GM23338 (cell line): ENCODE data around the gene FAM78A. TPM values are rescaled to one million over a fixed set of nuclear protein-coding genes. Genes with fewer than 3 reads are reported as not detected.

Experiments used
- ATAC-seq: fragments of 200-7000 bp; cut with Tn5 transposase; 3 replicates; pipeline ENCODE4 v1.9.1; 2020
- DNase-seq: peaks from one replicate; pipeline ENCODE4 v3.0.0-alpha.2; 2015; ENCODE audit warnings: low spot score
- H2AFZ ChIP-seq: fragments of 200-600 bp; sonication (generic); 2 replicates; pipeline ENCODE4 v1.8.0; 2016; ENCODE audit warnings: antibody characterized with exemption, mild to moderate bottlenecking, moderate library complexity
- H3F3A ChIP-seq: fragments of 200-600 bp; sonication (generic); replicated peaks from 2 replicates; pipeline ENCODE4 v1.8.0; 2017; ENCODE audit warnings: antibody characterized with exemption, mixed run types, low read depth
- H3K27ac ChIP-seq: fragments of 200-600 bp; sonication (generic); 2 replicates; pipeline ENCODE4 v1.6.1; 2016; ENCODE audit warnings: low read depth
- H3K27me3 ChIP-seq: fragments of 200-600 bp; sonication (generic); 2 replicates; pipeline ENCODE4 v1.8.0; 2016; ENCODE audit warnings: mild to moderate bottlenecking, mixed run types, moderate library complexity; ENCODE audit not compliant: insufficient read depth
- H3K36me3 ChIP-seq: fragments of 200-600 bp; sonication (generic); 2 replicates; pipeline ENCODE4 v1.8.0; 2016; ENCODE audit warnings: mild to moderate bottlenecking; ENCODE audit not compliant: insufficient read depth
- H3K4me1 ChIP-seq: fragments of 200-600 bp; sonication (generic); 2 replicates; pipeline ENCODE4 v1.8.0; 2016; ENCODE audit warnings: mild to moderate bottlenecking, moderate library complexity; ENCODE audit not compliant: insufficient read depth
- H3K4me2 ChIP-seq: fragments of 200-600 bp; sonication (generic); 2 replicates; pipeline ENCODE4 v1.7.1; 2017; ENCODE audit warnings: mixed run types
- H3K4me3 ChIP-seq: fragments of 200-600 bp; sonication (generic); 2 replicates; pipeline ENCODE4 v1.6.1; 2016; ENCODE audit warnings: mixed run types
- H3K79me2 ChIP-seq: fragments of 200-600 bp; sonication (generic); replicated peaks from 2 replicates; pipeline ENCODE4 v1.8.0; 2017; ENCODE audit warnings: mild to moderate bottlenecking; ENCODE audit not compliant: insufficient read depth
- H3K9me2 ChIP-seq: fragments of 200-600 bp; sonication (generic); 2 replicates; pipeline ENCODE4 v1.8.0; 2017; ENCODE audit not compliant: insufficient read depth
- H4K20me1 ChIP-seq: fragments of 200-600 bp; sonication (generic); replicated peaks from 2 replicates; pipeline ENCODE4 v1.8.0; 2017; ENCODE audit warnings: mild to moderate bottlenecking; ENCODE audit not compliant: insufficient read depth
- H3K27ac Mint-ChIP-seq: 2 replicates; pipeline ENCODE4 v1.8.0; 2020; ENCODE audit warnings: inconsistent platforms, mild to moderate bottlenecking, moderate library complexity, mixed read lengths
- H3K27me3 Mint-ChIP-seq: 3 replicates; pipeline ENCODE4 v1.8.0; 2022; ENCODE audit warnings: low read depth, mild to moderate bottlenecking, moderate library complexity, mixed read lengths, inconsistent platforms; ENCODE audit not compliant: insufficient read depth, poor library complexity
- H3K36me3 Mint-ChIP-seq: 3 replicates; pipeline ENCODE4 v1.8.0; 2021; ENCODE audit warnings: low read depth, mild to moderate bottlenecking, inconsistent platforms, moderate library complexity, mixed read lengths
- H3K4me1 Mint-ChIP-seq: 3 replicates; pipeline ENCODE4 v1.8.0; 2020; ENCODE audit warnings: mild to moderate bottlenecking, inconsistent platforms, mixed read lengths
- H3K4me3 Mint-ChIP-seq: 3 replicates; pipeline ENCODE4 v1.8.0; 2021; ENCODE audit warnings: moderate library complexity, mild to moderate bottlenecking, inconsistent platforms, mixed read lengths
- H3K9me3 Mint-ChIP-seq: 3 replicates; pipeline ENCODE4 v1.8.0; 2020; ENCODE audit warnings: moderate library complexity, mild to moderate bottlenecking, inconsistent platforms, mixed read lengths
- CTCF ChIP-seq, 2 experiments: fragments of 200-600 bp in 1 of 2; sonication (generic) in 1 of 2; conservative IDR thresholded peaks; 2 replicates each; pipeline versions ENCODE4 v1.5.1 to v1.6.1; 2016 to 2017; ENCODE audit warnings: antibody characterized with exemption in 2 of 2, low read depth in 2 of 2, mild to moderate bottlenecking in 2 of 2, moderate library complexity in 1 of 2
- ETS1 ChIP-seq: IDR thresholded peaks from 2 replicates; pipeline ENCODE4 v1.6.1; 2016; ENCODE audit warnings: antibody characterized with exemption
- EZH2 ChIP-seq: fragments of 200-600 bp; sonication (generic); IDR thresholded peaks from one replicate; pipeline ENCODE4 v1.8.0; 2017; ENCODE audit warnings: antibody characterized with exemption, mild to moderate bottlenecking, low read depth; ENCODE audit not compliant: unreplicated experiment
- JUNB ChIP-seq: IDR thresholded peaks from one replicate; pipeline ENCODE4 v1.6.1; 2016; ENCODE audit warnings: antibody characterized with exemption; ENCODE audit not compliant: unreplicated experiment
- NANOG ChIP-seq: IDR thresholded peaks from 2 replicates; pipeline ENCODE4 v1.6.1; 2016; ENCODE audit warnings: antibody characterized with exemption, borderline replicate concordance
- POLR2AphosphoS5 ChIP-seq: IDR thresholded peaks from 2 replicates; pipeline ENCODE4 v1.6.1; 2016; ENCODE audit warnings: antibody characterized with exemption, low read depth
- REST ChIP-seq: IDR thresholded peaks from one replicate; pipeline ENCODE4 v1.6.1; 2018; ENCODE audit warnings: antibody characterized with exemption; ENCODE audit not compliant: unreplicated experiment
- STAT1 ChIP-seq: IDR thresholded peaks from one replicate; pipeline ENCODE4 v1.6.1; 2016; ENCODE audit warnings: antibody characterized with exemption; ENCODE audit not compliant: unreplicated experiment
- ZNF114 ChIP-seq: fragments of 250-450 bp; sonication (Bioruptor Pico); IDR thresholded peaks from 2 replicates; pipeline ENCODE4 v1.5.0; 2020; ENCODE audit warnings: mild to moderate bottlenecking, moderate library complexity
- ZNF462 ChIP-seq: fragments of 250-450 bp; sonication (Bioruptor Pico); IDR thresholded peaks from 2 replicates; pipeline ENCODE4 v1.5.0; 2020; ENCODE audit warnings: mild to moderate bottlenecking, moderate library complexity
- polyA plus RNA-seq: library from polyadenylated mRNA; unstranded; fragments of >200 nt; fragmentation: Nextera tagmentation; extraction: Ambion mirVana; gene quantifications from 2 replicates; pipeline ENCODE4 v1.2.1, GENCODE V29; 2016
- total RNA-seq: library from RNA; depleted of rRNA; stranded (reverse); fragments of >200 nt; shearing (Covaris generic); gene quantifications from 2 replicates; pipeline ENCODE4 v1.2.3, GENCODE V29; 2014

Gene FAM78A
- total and polyA plus RNA-seq, 2 experiments from 2014 or later = 0.57 to 2.1 TPM

GRCh38 chr9:131239161-131239975, 36.9 kb downstream of the FAM78A start (continued):
- TF ChIP-seq EZH2 = no peak
- TF ChIP-seq JUNB = no peak

GRCh38 chr9:131238402-131239021, 37.8 kb downstream of the FAM78A start:
- 0 out of 2 replicates have a peak overlapping the region, but pooled peaks have one; percentile 14 for H3K4me3 ChIP-seq
- peaks cover 18% of the 10 kb centered on the region for H3K36me3 Mint-ChIP-seq
- TF ChIP-seq CTCF (conservative IDR thresholded peaks at IDR 0.05; ENCODE audit: low read depth in 2 of 2) = no peak
- TF ChIP-seq ETS1 = no peak
- TF ChIP-seq ZNF462 (CRISPR knock-in tag) = no peak
- no peak for TF ChIP-seq STAT1
- no peak for TF ChIP-seq REST
- no peak for TF ChIP-seq ZNF114 (CRISPR knock-in tag)
- no peak for TF ChIP-seq POLR2AphosphoS5
- TF ChIP-seq NANOG = no peak
- H3K79me2 ChIP-seq = no peaks in the 10 kb centered on the region
- peak overlapping the region; percentile 73; the same call in 1 of the 2 replicates for H3K27ac ChIP-seq
- no peaks in the 10 kb centered on the region for H3K36me3 ChIP-seq
- peak overlapping the region; percentile 73 for H3K27ac Mint-ChIP-seq
- peaks cover 26% of the 10 kb centered on the region for H3K4me1 Mint-ChIP-seq
- peak overlapping the region; percentile 89 for H2AFZ ChIP-seq
- H4K20me1 ChIP-seq = no peaks in the 10 kb centered on the region; the same call in 1 of the 2 replicates
- no peak for DNase-seq
- peaks cover 12% of the 10 kb centered on the region for H3K9me3 Mint-ChIP-seq
- ATAC-seq = peak; percentile 47
- H3K9me2 ChIP-seq = no peaks in the 10 kb centered on the region
- H3K27me3 Mint-ChIP-seq = peaks cover 9% of the 10 kb centered on the region
- H3K4me3 Mint-ChIP-seq = no peak overlapping the region
- peak overlapping the region; percentile 21 for H3K4me2 ChIP-seq
- H3K4me1 ChIP-seq = peaks cover 19% of the 10 kb centered on the region
- no peaks in the 10 kb centered on the region; the same call in 1 of the 2 replicates for H3F3A ChIP-seq
- H3K27me3 ChIP-seq = no peaks in the 10 kb centered on the region
